HG03378 (cell line): ENCODE data around the gene MCTS1.
"Not testable (repeated sequence)": the region's sequence is repeated elsewhere in the genome, so short reads cannot be mapped to it uniquely, and the experiment has no call there.

Experiments used
- ATAC-seq: cut with Tn5 transposase; IDR thresholded peaks from one replicate; pipeline ENCODE4 v1.9.1; 2021; ENCODE audit warnings: mild to moderate bottlenecking, moderate library complexity; ENCODE audit not compliant: unreplicated experiment

The MCTS1 gene

GRCh38 chrX:120603707-120604360, at the start of gene MCTS1:
TSS of gene MCTS1 (plus strand) at chrX:120604101. CDS start at chrX:120604237, 136 bp downstream.
- ATAC-seq: peak; percentile 95

GRCh38 chrX:120556251-120556650, 47.6 kb upstream of the MCTS1 start:
- no peak for ATAC-seq

GRCh38 chrX:120559804-120560203, 44.1 kb upstream of the MCTS1 start:
- ATAC-seq: no peak

GRCh38 chrX:120560405-120560841, 43.5 kb upstream of the MCTS1 start:
- no peak for ATAC-seq

- peak; percentile 73 for ATAC-seq
Observed at GRCh38 chrX:120560842-120561633, 42.9 kb upstream of the MCTS1 start, which contains the start of gene CUL4B. TSS of gene CUL4B (minus strand) at chrX:120560962. CDS start at chrX:120560638, 324 bp downstream.

GRCh38 chrX:120561634-120562568, 42.0 kb upstream of the MCTS1 start:
- no peak for ATAC-seq

GRCh38 chrX:120562569-120562926, 41.4 kb upstream of the MCTS1 start:
- ATAC-seq: no peak

- no peak for ATAC-seq
Observed at GRCh38 chrX:120564925-120565324, 39.0 kb upstream of the MCTS1 start.

GRCh38 chrX:120566817-120567216, 37.1 kb upstream of the MCTS1 start:
- ATAC-seq: no peak

- no peak for ATAC-seq
Observed at GRCh38 chrX:120568035-120568434, 35.9 kb upstream of the MCTS1 start.

- ATAC-seq: no peak
Observed at GRCh38 chrX:120568609-120569008, 35.3 kb upstream of the MCTS1 start.

- ATAC-seq: no peak
Observed at GRCh38 chrX:120570011-120570600, 33.8 kb upstream of the MCTS1 start.

- not testable (repeated sequence) for ATAC-seq
Observed at GRCh38 chrX:120573806-120574205, 30.1 kb upstream of the MCTS1 start.

GRCh38 chrX:120575379-120576114, 28.4 kb upstream of the MCTS1 start:
- no peak for ATAC-seq

- no peak for ATAC-seq
Observed at GRCh38 chrX:120585702-120586101, 18.2 kb upstream of the MCTS1 start.

GRCh38 chrX:120604361-120604782, 471 bp downstream of the MCTS1 start:
- peak; percentile 50 for ATAC-seq

GRCh38 chrX:120612086-120612485, 8.2 kb downstream of the MCTS1 start:
- no peak for ATAC-seq

- no peak for ATAC-seq
Observed at GRCh38 chrX:120614816-120615215, 10.9 kb downstream of the MCTS1 start.

- no peak for ATAC-seq
Observed at GRCh38 chrX:120617996-120618630, 14.2 kb downstream of the MCTS1 start.

- ATAC-seq: no peak
Observed at GRCh38 chrX:120625371-120625770, 21.5 kb downstream of the MCTS1 start.
